ENCODE measurements around the gene QRICH2. TPM values are rescaled to one million over a fixed set of nuclear protein-coding genes. Genes with fewer than 3 reads are reported as not detected.

QRICH2 gene
- total RNA-seq, 4 donors from 2014 or later, result 0.59 to 2.4 (median 1.1) TPM

GRCh38 chr17:76263896-76264295 lies 44.2 kb downstream of the QRICH2 start:
- Histone ChIP-seq H3K4me1 (peaks cover 42 to 47% of the 10 kb centered on the region in 2 donors), H3K4me3 (no peak overlapping the region), H3K36me3 (no peaks in the 10 kb centered on the region), H3K27me3 (no peaks in the 10 kb centered on the region), H3K9me3 (no peaks in the 10 kb centered on the region), H3K27ac (peak overlapping the region; percentile 76 to 95 (median 85))
- intact Hi-C loops (cut with DNase I; ENCODE audit: low total_unique reads) (loop anchor here (2.0 to 10.0 kb wide), 3 partner anchors 23 to 479 kb away; partner anchors contain the start of genes MFSD11, RNF157, SRSF2 and UNK), in situ Hi-C loops (cut with MboI; ENCODE audit: low sequenced_read_pairs in 4 of 4) (no loop called here)
- TF ChIP-seq POLR2A (IDR thresholded peaks at IDR 0.05), result no peak
- no peak for TF ChIP-seq CTCF (IDR thresholded peaks at IDR 0.05 in 4 of 5, conservative IDR thresholded peaks at IDR 0.05 in 1 of 5)
- no peak for DNase-seq
- ATAC-seq, result no peak

DNA sequence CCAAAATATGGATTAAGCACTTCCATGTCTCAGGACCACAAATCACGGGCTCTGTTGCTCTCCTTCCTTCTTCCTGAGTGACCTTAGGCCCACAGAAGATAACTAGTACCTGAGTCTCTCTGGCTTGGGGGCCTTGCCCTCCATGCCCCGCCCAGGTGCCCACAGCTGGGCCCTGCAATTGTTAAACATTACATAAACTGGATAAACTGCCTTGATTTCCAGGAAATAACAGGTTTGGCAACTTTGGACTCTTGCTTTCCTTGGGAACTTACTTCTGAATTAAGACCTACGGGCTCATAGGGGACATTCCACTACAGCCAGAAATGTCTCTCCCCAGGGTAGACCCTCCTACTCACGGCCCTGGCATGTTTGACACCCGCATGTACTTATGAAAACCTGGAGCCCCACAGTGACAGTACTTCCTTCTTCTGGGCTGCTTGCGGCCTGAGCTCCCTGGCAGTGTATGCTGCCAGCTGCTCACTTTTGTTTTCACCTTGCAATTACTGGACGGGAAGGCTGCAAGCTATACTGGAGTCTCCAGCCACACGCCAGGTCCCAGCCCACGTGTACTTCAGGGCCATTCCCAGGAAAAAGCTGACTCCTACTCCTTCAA lies 45.2 kb downstream of the QRICH2 start:
- Histone ChIP-seq H3K9me3 (no peaks in the 10 kb centered on the region), H3K36me3 (no peaks in the 10 kb centered on the region), H3K27me3 (no peaks in the 10 kb centered on the region), H3K4me1 (peaks cover 34 to 36% of the 10 kb centered on the region in 2 donors), H3K4me3 (no peak overlapping the region), H3K27ac (peak overlapping the region; percentile 76 to 95 (median 85))
- peak; percentile 69 to 74 for DNase-seq
- intact Hi-C loops (cut with DNase I; ENCODE audit: low total_unique reads) (loop anchor here (10.0 kb wide), 2 partner anchors 472 to 478 kb away; partner anchors contain the start of genes MFSD11, SRSF2 and UNK), in situ Hi-C loops (cut with MboI; ENCODE audit: low sequenced_read_pairs in 4 of 4) (no loop called here)
- TF ChIP-seq CTCF (IDR thresholded peaks at IDR 0.05 in 4 of 5, conservative IDR thresholded peaks at IDR 0.05 in 1 of 5), result no peak
- TF ChIP-seq POLR2A (IDR thresholded peaks at IDR 0.05), result peak in 1 of 2 donors; percentile 17
- peak; percentile 31 to 32 for ATAC-seq

DNA sequence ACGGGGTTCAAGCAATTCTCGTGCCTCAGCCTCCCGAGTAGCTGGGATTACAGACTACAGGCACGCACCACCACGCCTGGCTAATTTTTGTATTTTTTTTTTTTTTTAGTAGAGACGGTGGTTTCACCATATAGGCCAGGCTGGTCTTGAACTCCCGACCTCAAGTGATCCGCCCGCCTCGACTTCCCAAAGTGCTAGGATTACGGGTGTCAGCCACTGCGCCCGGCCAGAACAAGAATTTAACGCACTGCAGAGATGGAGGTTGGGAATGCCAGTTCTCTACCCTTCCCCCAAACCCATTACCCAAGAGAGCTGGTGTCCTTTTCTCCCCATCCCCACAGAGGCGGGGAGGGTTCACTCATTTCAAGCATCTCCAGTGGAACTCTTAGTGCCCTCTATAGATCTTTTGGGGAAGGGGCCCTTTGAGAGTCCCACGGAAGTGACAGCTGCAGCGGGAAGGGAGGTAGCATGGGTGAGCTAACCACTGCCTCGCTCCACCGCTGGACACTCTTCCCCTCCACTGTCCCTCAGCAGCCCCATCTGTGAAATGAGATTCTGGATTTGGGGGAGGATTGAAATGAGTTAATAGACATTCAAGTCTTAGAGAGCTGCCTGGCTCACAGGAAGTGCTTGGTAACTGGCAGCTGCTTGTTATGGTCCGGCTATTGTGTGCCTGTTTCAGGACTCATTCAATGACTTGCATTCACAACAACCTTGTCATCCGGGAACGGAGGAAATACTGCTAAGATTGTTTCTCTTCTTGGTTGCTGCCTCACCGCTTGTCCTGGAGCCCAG lies 46.5 kb downstream of the QRICH2 start:
- intact Hi-C loops (cut with DNase I; ENCODE audit: low total_unique reads) (loop anchor here (10.0 kb wide), 2 partner anchors 473 to 477 kb away; partner anchors contain the start of genes MFSD11, SRSF2 and UNK), in situ Hi-C loops (cut with MboI; ENCODE audit: low sequenced_read_pairs in 4 of 4) (no loop called here)
- Histone ChIP-seq H3K27me3 (no peaks in the 10 kb centered on the region), H3K4me3 (no peak overlapping the region), H3K9me3 (no peaks in the 10 kb centered on the region), H3K36me3 (no peaks in the 10 kb centered on the region), H3K27ac (peak overlapping the region; percentile 76 to 95 (median 85)), H3K4me1 (peaks cover 23 to 24% of the 10 kb centered on the region in 2 donors)
- no peak for TF ChIP-seq CTCF (IDR thresholded peaks at IDR 0.05 in 4 of 5, conservative IDR thresholded peaks at IDR 0.05 in 1 of 5)
- TF ChIP-seq POLR2A (IDR thresholded peaks at IDR 0.05), result no peak
- peak in 1 of 2 donors; percentile 11 for DNase-seq
- ATAC-seq, result no peak

GRCh38 chr17:76260669-76261068 lies 47.4 kb downstream of the QRICH2 start:
- in situ Hi-C loops (cut with MboI; ENCODE audit: low sequenced_read_pairs in 4 of 4) (no loop called here), intact Hi-C loops (cut with DNase I; ENCODE audit: low total_unique reads) (loop anchor here (10.0 kb wide), 2 partner anchors 474 to 476 kb away; partner anchors contain the start of genes MFSD11, SRSF2 and UNK)
- DNase-seq, result no peak
- H3K36me3 ChIP-seq, result no peaks in the 10 kb centered on the region
- peak overlapping the region in 3 of 4 donors; percentile 6 to 81 (median 12) for H3K27ac ChIP-seq
- H3K27me3 ChIP-seq, result no peaks in the 10 kb centered on the region
- H3K4me3 ChIP-seq, result no peak overlapping the region
- no peak for TF ChIP-seq POLR2A (IDR thresholded peaks at IDR 0.05)
- TF ChIP-seq CTCF (IDR thresholded peaks at IDR 0.05 in 4 of 5, conservative IDR thresholded peaks at IDR 0.05 in 1 of 5), result no peak
- peaks cover 21 to 23% of the 10 kb centered on the region in 2 donors for H3K4me1 ChIP-seq
- H3K9me3 ChIP-seq, result no peaks in the 10 kb centered on the region
- no peak for ATAC-seq
